ENCODE measurements around the gene TBCCD1.

Gene TBCCD1

GRCh38 chr3:186600896-186601295 is 33.8 kb upstream of the TBCCD1 start:
- H3K27me3 ChIP-seq (replicated peaks in 2 of 5; ENCODE audit: control insufficient read depth in 4 of 5, insufficient read depth in 5 of 5, low read length in 4 of 5): no peaks in the 10 kb centered on the region
- no peak overlapping the region for H3K4me3 ChIP-seq (ENCODE audit: control insufficient read depth in 1 of 7, extremely low read depth in 1 of 7, insufficient read depth in 4 of 7, low read depth in 2 of 7, low read length in 6 of 7)
- no peaks in the 10 kb centered on the region for H3K4me1 ChIP-seq (ENCODE audit: control extremely low read depth in 1 of 4, control insufficient read depth in 4 of 4, insufficient read depth in 4 of 4, low read length in 3 of 4)
- CTCF ChIA-PET: interaction anchor here (0.7 to 7.9 kb wide), 2 partner anchors 15 to 576 kb away, joined by 3 to 59 read pairs; partner anchors contain the start of gene AHSG
- 57% methylated on average over 1 of the region's 3 CpGs for WGBS (ENCODE audit: insufficient coverage)
- H3K36me3 ChIP-seq (ENCODE audit: control insufficient read depth in 4 of 4, insufficient read depth in 4 of 4, low read length in 3 of 4): no peaks in the 10 kb centered on the region
- H3K27ac ChIP-seq (ENCODE audit: insufficient read depth in 1 of 2, low read depth in 1 of 2, low read length in 2 of 2, poor library complexity in 1 of 2, severe bottlenecking in 2 of 2): no peak overlapping the region
- no peak for DNase-seq
- H3K9me3 ChIP-seq (ENCODE audit: control extremely low read depth in 1 of 5, control insufficient read depth in 4 of 5, insufficient read depth in 2 of 5, low read depth in 1 of 5, low read length in 4 of 5): no peaks in the 10 kb centered on the region
- POLR2A ChIA-PET: no interaction called here

- ChIA-PET CTCF (interaction anchor here (7.9 kb wide), 1 partner anchor 16 kb away, joined by 59 read pairs; the partner anchor contains the start of gene AHSG), POLR2A (interaction anchor here (1.6 kb wide), 1 partner anchor 17 kb away, joined by 4 read pairs; no protein-coding TSS in a partner anchor)
- Histone ChIP-seq H3K27ac (ENCODE audit: insufficient read depth in 1 of 2, low read depth in 1 of 2, low read length in 2 of 2, poor library complexity in 1 of 2, severe bottlenecking in 2 of 2) (no peak overlapping the region), H3K27me3 (replicated peaks in 2 of 5; ENCODE audit: control insufficient read depth in 4 of 5, insufficient read depth in 5 of 5, low read length in 4 of 5) (no peaks in the 10 kb centered on the region), H3K4me1 (ENCODE audit: control extremely low read depth in 1 of 4, control insufficient read depth in 4 of 4, insufficient read depth in 4 of 4, low read length in 3 of 4) (no peaks in the 10 kb centered on the region), H3K9me3 (ENCODE audit: control extremely low read depth in 1 of 5, control insufficient read depth in 4 of 5, insufficient read depth in 2 of 5, low read depth in 1 of 5, low read length in 4 of 5) (no peaks in the 10 kb centered on the region), H3K4me3 (ENCODE audit: control insufficient read depth in 1 of 7, extremely low read depth in 1 of 7, insufficient read depth in 4 of 7, low read depth in 2 of 7, low read length in 6 of 7) (no peak overlapping the region), H3K36me3 (ENCODE audit: control insufficient read depth in 4 of 4, insufficient read depth in 4 of 4, low read length in 3 of 4) (no peaks in the 10 kb centered on the region)
- DNase-seq: no peak
- WGBS (ENCODE audit: insufficient coverage): 71% methylated on average over 2 of the region's 2 CpGs
These were observed 32.6 kb upstream of the TBCCD1 start for GRCh38 chr3:186599785-186600166.

DNA sequence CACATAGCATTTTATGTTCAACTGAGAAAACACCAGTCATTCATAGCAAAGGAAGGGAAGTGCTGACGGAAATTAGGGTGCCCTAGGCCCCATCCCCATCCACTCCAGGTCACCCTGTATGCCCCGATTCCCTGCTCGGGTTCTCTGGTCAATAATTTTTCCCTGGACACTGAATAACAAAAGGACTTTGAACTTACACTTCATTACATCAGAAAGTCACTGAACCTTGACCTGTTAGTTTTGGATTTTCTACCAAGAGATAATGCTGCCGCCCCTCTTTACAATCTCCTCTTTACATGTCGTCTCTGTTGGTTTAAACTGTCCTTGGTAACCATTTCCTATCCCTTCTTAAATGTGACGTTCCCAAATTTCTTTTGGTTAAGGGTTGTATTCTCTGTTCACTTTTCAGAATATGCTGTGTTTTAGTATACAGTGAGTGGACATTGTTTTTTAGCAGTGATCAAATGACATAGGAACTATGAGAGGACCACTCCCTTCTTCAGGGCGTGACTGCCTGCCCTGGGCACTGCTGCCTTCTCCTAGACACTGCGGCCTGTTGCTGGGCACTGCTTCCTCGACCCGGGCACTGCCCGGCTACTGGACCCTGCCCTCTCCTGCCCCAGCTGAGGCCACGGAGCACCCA is 32.1 kb upstream of the TBCCD1 start:
- 86% methylated on average over 8 of the region's 12 CpGs for WGBS (ENCODE audit: insufficient coverage)

DNA sequence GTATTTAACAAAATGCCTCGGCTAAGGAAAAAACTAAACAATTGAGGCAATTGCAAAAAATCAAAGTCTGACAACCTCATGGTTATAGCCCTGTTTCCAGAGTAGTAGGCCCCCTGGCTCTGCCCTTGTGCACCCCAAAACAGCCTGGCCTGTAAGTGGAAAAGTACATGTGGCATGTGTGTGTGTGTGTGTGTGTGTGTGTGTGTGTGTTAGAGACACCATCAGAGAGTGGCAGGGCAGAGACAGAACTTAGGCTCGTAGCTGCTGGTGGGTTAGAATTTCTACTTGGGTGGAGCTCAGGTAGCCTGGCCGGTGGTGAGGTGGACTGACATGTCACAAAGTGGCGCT is 31.6 kb upstream of the TBCCD1 start:
- Histone ChIP-seq H3K27ac (ENCODE audit: insufficient read depth in 1 of 2, low read depth in 1 of 2, low read length in 2 of 2, poor library complexity in 1 of 2, severe bottlenecking in 2 of 2) (no peak overlapping the region), H3K4me3 (ENCODE audit: control insufficient read depth in 1 of 7, extremely low read depth in 1 of 7, insufficient read depth in 4 of 7, low read depth in 2 of 7, low read length in 6 of 7) (no peak overlapping the region), H3K9me3 (ENCODE audit: control extremely low read depth in 1 of 5, control insufficient read depth in 4 of 5, insufficient read depth in 2 of 5, low read depth in 1 of 5, low read length in 4 of 5) (no peaks in the 10 kb centered on the region), H3K36me3 (ENCODE audit: control insufficient read depth in 4 of 4, insufficient read depth in 4 of 4, low read length in 3 of 4) (no peaks in the 10 kb centered on the region), H3K4me1 (ENCODE audit: control extremely low read depth in 1 of 4, control insufficient read depth in 4 of 4, insufficient read depth in 4 of 4, low read length in 3 of 4) (no peaks in the 10 kb centered on the region), H3K27me3 (replicated peaks in 2 of 5; ENCODE audit: control insufficient read depth in 4 of 5, insufficient read depth in 5 of 5, low read length in 4 of 5) (no peaks in the 10 kb centered on the region)
- ChIA-PET POLR2A (interaction anchor here (1.6 kb wide), 1 partner anchor 16 kb away, joined by 4 read pairs; no protein-coding TSS in a partner anchor), CTCF (interaction anchor here (1.0 to 7.9 kb wide), 2 partner anchors 17 to 47 kb away, joined by 3 to 59 read pairs; partner anchors contain the start of gene AHSG)
- 100% methylated on average over 4 of the region's 4 CpGs for WGBS (ENCODE audit: insufficient coverage)
- no peak for DNase-seq

More for the DNA sequence above, 32.1 kb upstream of the TBCCD1 start:
- H3K4me3 ChIP-seq (ENCODE audit: control insufficient read depth in 1 of 7, extremely low read depth in 1 of 7, insufficient read depth in 4 of 7, low read depth in 2 of 7, low read length in 6 of 7): no peak overlapping the region
- H3K36me3 ChIP-seq (ENCODE audit: control insufficient read depth in 4 of 4, insufficient read depth in 4 of 4, low read length in 3 of 4): no peaks in the 10 kb centered on the region
- no peaks in the 10 kb centered on the region for H3K27me3 ChIP-seq (replicated peaks in 2 of 5; ENCODE audit: control insufficient read depth in 4 of 5, insufficient read depth in 5 of 5, low read length in 4 of 5)
- DNase-seq: no peak
- no peak overlapping the region for H3K27ac ChIP-seq (ENCODE audit: insufficient read depth in 1 of 2, low read depth in 1 of 2, low read length in 2 of 2, poor library complexity in 1 of 2, severe bottlenecking in 2 of 2)
- ChIA-PET POLR2A (interaction anchor here (1.6 kb wide), 1 partner anchor 16 kb away, joined by 4 read pairs; no protein-coding TSS in a partner anchor), CTCF (interaction anchor here (7.9 kb wide), 1 partner anchor 17 kb away, joined by 59 read pairs; the partner anchor contains the start of gene AHSG)
- no peaks in the 10 kb centered on the region for H3K9me3 ChIP-seq (ENCODE audit: control extremely low read depth in 1 of 5, control insufficient read depth in 4 of 5, insufficient read depth in 2 of 5, low read depth in 1 of 5, low read length in 4 of 5)
- H3K4me1 ChIP-seq (ENCODE audit: control extremely low read depth in 1 of 4, control insufficient read depth in 4 of 4, insufficient read depth in 4 of 4, low read length in 3 of 4): no peaks in the 10 kb centered on the region

- CTCF ChIA-PET: interaction anchor here (1.0 to 7.9 kb wide), 4 partner anchors 14 to 151 kb away, joined by 3 to 59 read pairs (median 5); partner anchors contain the start of gene AHSG
These were observed 31.1 kb upstream of the TBCCD1 start for GRCh38 chr3:186598108-186598784.

DNA sequence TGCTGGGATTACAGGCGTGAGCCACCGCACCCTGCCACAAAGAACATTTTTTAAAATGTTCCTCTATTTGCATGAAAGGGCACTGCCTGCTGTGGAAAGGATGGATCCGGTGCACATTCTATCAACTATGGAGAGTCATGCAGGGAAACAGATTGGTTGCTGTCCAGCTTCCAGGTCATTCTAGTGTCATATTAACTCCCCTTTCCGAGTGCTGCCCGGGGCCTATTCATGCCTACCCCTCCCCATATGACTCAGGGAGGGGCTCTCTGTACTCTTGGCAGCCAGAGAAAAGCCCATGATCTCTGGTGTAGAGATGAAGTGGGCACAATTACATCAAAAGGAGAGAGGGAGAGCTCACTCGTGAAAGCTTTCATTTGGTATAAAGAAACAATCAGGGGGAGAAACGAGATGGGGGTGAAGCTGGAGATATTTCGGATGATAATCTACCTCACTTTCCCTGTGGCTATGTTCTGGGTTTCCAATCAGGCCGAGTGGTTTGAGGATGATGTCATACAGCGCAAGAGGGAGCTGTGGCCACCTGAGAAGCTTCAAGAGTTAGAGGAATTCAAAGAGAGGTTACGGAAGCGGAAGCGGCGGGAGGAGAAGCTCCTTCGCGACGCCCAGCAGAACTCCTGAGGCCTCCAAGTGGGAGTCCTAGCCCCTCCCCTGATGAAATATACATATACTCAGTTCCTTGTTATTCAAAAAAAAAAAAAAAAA is 29.6 kb upstream of the TBCCD1 start:
- no peaks in the 10 kb centered on the region for H3K4me1 ChIP-seq (ENCODE audit: control extremely low read depth in 1 of 4, control insufficient read depth in 4 of 4, insufficient read depth in 4 of 4, low read length in 3 of 4)
- no peaks in the 10 kb centered on the region for H3K36me3 ChIP-seq (ENCODE audit: control insufficient read depth in 4 of 4, insufficient read depth in 4 of 4, low read length in 3 of 4)
- H3K27me3 ChIP-seq (replicated peaks in 2 of 5; ENCODE audit: control insufficient read depth in 4 of 5, insufficient read depth in 5 of 5, low read length in 4 of 5): no peaks in the 10 kb centered on the region
- 94% methylated on average over 8 of the region's 17 CpGs for WGBS (ENCODE audit: insufficient coverage)
- H3K9me3 ChIP-seq (ENCODE audit: control extremely low read depth in 1 of 5, control insufficient read depth in 4 of 5, insufficient read depth in 2 of 5, low read depth in 1 of 5, low read length in 4 of 5): no peaks in the 10 kb centered on the region
- no peak overlapping the region for H3K27ac ChIP-seq (ENCODE audit: insufficient read depth in 1 of 2, low read depth in 1 of 2, low read length in 2 of 2, poor library complexity in 1 of 2, severe bottlenecking in 2 of 2)
- CTCF ChIA-PET: interaction anchor here (0.9 to 3.0 kb wide), 6 partner anchors 12 to 223 kb away, joined by 4 to 14 read pairs (median 6); partner anchors contain the start of gene AHSG
- DNase-seq: no peak
- POLR2A ChIA-PET: no interaction called here
- no peak overlapping the region for H3K4me3 ChIP-seq (ENCODE audit: control insufficient read depth in 1 of 7, extremely low read depth in 1 of 7, insufficient read depth in 4 of 7, low read depth in 2 of 7, low read length in 6 of 7)

More at GRCh38 chr3:186598108-186598784, 31.1 kb upstream of the TBCCD1 start:
- Histone ChIP-seq H3K27ac (ENCODE audit: insufficient read depth in 1 of 2, low read depth in 1 of 2, low read length in 2 of 2, poor library complexity in 1 of 2, severe bottlenecking in 2 of 2) (no peak overlapping the region), H3K4me1 (ENCODE audit: control extremely low read depth in 1 of 4, control insufficient read depth in 4 of 4, insufficient read depth in 4 of 4, low read length in 3 of 4) (no peaks in the 10 kb centered on the region), H3K36me3 (ENCODE audit: control insufficient read depth in 4 of 4, insufficient read depth in 4 of 4, low read length in 3 of 4) (no peaks in the 10 kb centered on the region), H3K27me3 (replicated peaks in 2 of 5; ENCODE audit: control insufficient read depth in 4 of 5, insufficient read depth in 5 of 5, low read length in 4 of 5) (no peaks in the 10 kb centered on the region), H3K4me3 (ENCODE audit: control insufficient read depth in 1 of 7, extremely low read depth in 1 of 7, insufficient read depth in 4 of 7, low read depth in 2 of 7, low read length in 6 of 7) (no peak overlapping the region), H3K9me3 (ENCODE audit: control extremely low read depth in 1 of 5, control insufficient read depth in 4 of 5, insufficient read depth in 2 of 5, low read depth in 1 of 5, low read length in 4 of 5) (no peaks in the 10 kb centered on the region)
- 99% methylated on average over 9 of the region's 11 CpGs for WGBS (ENCODE audit: insufficient coverage)
- POLR2A ChIA-PET: interaction anchor here (1.3 kb wide), 1 partner anchor 13 kb away, joined by 4 read pairs; no protein-coding TSS in a partner anchor
- no peak for DNase-seq
